Loucy (cell line): ENCODE results near the gene HRC.

Experiments
- H2AFZ ChIP-seq: fragments of 200-600 bp; sonication (generic); 2 replicates; pipeline ENCODE4 v1.6.0; 2016; ENCODE audit warnings: antibody characterized with exemption, mild to moderate bottlenecking, low read length, moderate library complexity
- H3F3A ChIP-seq: fragments of 200-600 bp; 2 replicates; pipeline ENCODE4 v1.6.0; 2016; ENCODE audit warnings: antibody characterized with exemption, low read depth, mild to moderate bottlenecking
- H3K27me3 ChIP-seq: fragments of 200-600 bp; sonication (generic); 2 replicates; pipeline ENCODE4 v1.6.1; 2014; ENCODE audit warnings: low read length, mild to moderate bottlenecking; ENCODE audit not compliant: insufficient read depth, poor library complexity, severe bottlenecking
- H3K36me3 ChIP-seq: fragments of 200-600 bp; sonication (generic); 2 replicates; pipeline ENCODE4 v1.6.1; 2016; ENCODE audit warnings: low read length; ENCODE audit not compliant: insufficient read depth
- H3K4me1 ChIP-seq: fragments of 200-600 bp; sonication (generic); 2 replicates; pipeline ENCODE4 v1.5.1; 2014; ENCODE audit warnings: low read length, mild to moderate bottlenecking; ENCODE audit not compliant: insufficient read depth, poor library complexity, severe bottlenecking
- H3K4me2 ChIP-seq: fragments of 200-600 bp; sonication (generic); 2 replicates; pipeline ENCODE4 v1.6.0; 2014; ENCODE audit warnings: antibody characterized with exemption, low read length, low read depth, mild to moderate bottlenecking; ENCODE audit not compliant: poor library complexity, severe bottlenecking
- H3K4me3 ChIP-seq: fragments of 200-600 bp; sonication (generic); 2 replicates; pipeline ENCODE4 v1.5.1; 2014; ENCODE audit warnings: low read length, mild to moderate bottlenecking, mixed read lengths; ENCODE audit not compliant: poor library complexity, severe bottlenecking
- H3K79me2 ChIP-seq: fragments of 200-600 bp; sonication (generic); 2 replicates; pipeline ENCODE4 v1.6.1; 2014; ENCODE audit warnings: low read length; ENCODE audit not compliant: insufficient read depth
- H3K9ac ChIP-seq: fragments of 200-600 bp; sonication (generic); 2 replicates; pipeline ENCODE4 v1.6.0; 2014; ENCODE audit warnings: mild to moderate bottlenecking, low read depth, low read length, moderate library complexity; ENCODE audit not compliant: poor library complexity, severe bottlenecking
- H3K9me2 ChIP-seq: fragments of 200-600 bp; sonication (generic); replicated peaks from 2 replicates; pipeline ENCODE4 v1.6.1; 2016; ENCODE audit warnings: low read depth, low read length, mixed read lengths
- H3K9me3 ChIP-seq: fragments of 200-600 bp; sonication (generic); 2 replicates; pipeline ENCODE4 v1.6.1; 2014; ENCODE audit warnings: mild to moderate bottlenecking, antibody characterized with exemption, low read length, low read depth; ENCODE audit not compliant: insufficient read depth
- H4K20me1 ChIP-seq: fragments of 200-600 bp; sonication (generic); 2 replicates; pipeline ENCODE4 v1.6.0; 2014; ENCODE audit warnings: antibody characterized with exemption, low read length, mild to moderate bottlenecking; ENCODE audit not compliant: insufficient read depth, poor library complexity, severe bottlenecking
- CTCF ChIP-seq: fragments of 200-600 bp; sonication (generic); conservative IDR thresholded peaks from 2 replicates; pipeline ENCODE4 v1.5.1; 2014; ENCODE audit warnings: mild to moderate bottlenecking, antibody characterized with exemption, low read length
- EZH2phosphoT487 ChIP-seq: fragments of 200-600 bp; IDR thresholded peaks from 2 replicates; pipeline ENCODE4 v1.6.1; 2018; ENCODE audit warnings: antibody characterized with exemption, mild to moderate bottlenecking, moderate library complexity, borderline replicate concordance

The HRC gene

GRCh38 chr19:49196527-49197240 lies 41.5 kb upstream of the HRC start:
- Histone ChIP-seq H3K4me1 (no peaks in the 10 kb centered on the region), H3K27me3 (no peaks in the 10 kb centered on the region), H3F3A (no peaks in the 10 kb centered on the region), H3K36me3 (no peaks in the 10 kb centered on the region), H3K9ac (no peak overlapping the region), H3K4me2 (no peak overlapping the region), H2AFZ (no peak overlapping the region), H4K20me1 (no peaks in the 10 kb centered on the region), H3K9me3 (no peaks in the 10 kb centered on the region), H3K4me3 (no peak overlapping the region), H3K9me2 (no peaks in the 10 kb centered on the region), H3K79me2 (no peaks in the 10 kb centered on the region)
- no peak for TF ChIP-seq EZH2phosphoT487
- TF ChIP-seq CTCF = no peak

GRCh38 chr19:49194408-49194807 lies 39.2 kb upstream of the HRC start:
- Histone ChIP-seq H4K20me1 (no peaks in the 10 kb centered on the region), H3K9me2 (no peaks in the 10 kb centered on the region), H2AFZ (no peak overlapping the region; the same call in 1 of the 2 replicates), H3K79me2 (no peaks in the 10 kb centered on the region), H3K27me3 (no peaks in the 10 kb centered on the region), H3K4me1 (peaks cover 9% of the 10 kb centered on the region), H3K9ac (no peak overlapping the region), H3F3A (no peaks in the 10 kb centered on the region), H3K36me3 (no peaks in the 10 kb centered on the region), H3K4me2 (no peak overlapping the region), H3K9me3 (peaks cover 2% of the 10 kb centered on the region; the same call in 1 of the 2 replicates), H3K4me3 (no peak overlapping the region)
- no peak for TF ChIP-seq EZH2phosphoT487
- TF ChIP-seq CTCF = no peak

GRCh38 chr19:49193822-49194394 lies 38.7 kb upstream of the HRC start:
- Histone ChIP-seq H3K9ac (no peak overlapping the region), H3K4me3 (no peak overlapping the region), H3K79me2 (no peaks in the 10 kb centered on the region), H2AFZ (no peak overlapping the region; the same call in 1 of the 2 replicates), H3F3A (no peaks in the 10 kb centered on the region), H3K4me2 (no peak overlapping the region), H3K27me3 (no peaks in the 10 kb centered on the region), H3K9me2 (no peaks in the 10 kb centered on the region), H3K4me1 (peaks cover 12% of the 10 kb centered on the region), H4K20me1 (no peaks in the 10 kb centered on the region), H3K9me3 (peaks cover 2% of the 10 kb centered on the region; the same call in 1 of the 2 replicates), H3K36me3 (no peaks in the 10 kb centered on the region)
- TF ChIP-seq EZH2phosphoT487 (no peak), CTCF (no peak)
